DMS 273 (cell line): ENCODE measurements around the gene CXCL9.
"Not testable (repeated sequence)": the region's sequence is repeated elsewhere in the genome, so short reads cannot be mapped to it uniquely, and the experiment has no call there.

Source experiments
- DNase-seq: peaks from one replicate; lab custom pipeline; 2025; ENCODE audit not compliant: unreplicated experiment; lab: John Stamatoyannopoulos, UW

Gene CXCL9

DNA sequence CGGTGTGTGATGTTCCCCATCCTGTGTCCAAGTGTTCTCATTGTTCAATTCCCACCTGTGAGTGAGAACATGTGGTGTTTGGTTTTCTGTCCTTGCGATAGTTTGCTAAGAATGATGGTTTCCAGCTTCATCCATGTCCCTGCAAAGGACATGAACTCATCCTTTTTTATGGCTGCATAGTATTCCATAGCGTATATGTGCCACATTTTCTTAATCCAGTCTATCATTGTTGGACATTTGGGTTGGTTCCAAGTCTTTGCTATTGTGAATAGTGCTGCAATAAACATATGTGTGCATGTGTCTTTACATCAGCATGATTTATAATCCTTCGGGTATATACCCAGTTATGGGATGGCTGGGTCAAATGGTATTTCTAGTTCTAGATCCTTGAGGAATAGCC, 45.2 kb downstream of the CXCL9 start:
- DNase-seq, result not testable (repeated sequence)

GRCh38 chr4:75958546-75958945, 48.8 kb downstream of the CXCL9 start:
- DNase-seq, result not testable (repeated sequence)

- not testable (repeated sequence) for DNase-seq
Measured at GRCh38 chr4:75954811-75955210, 52.5 kb downstream of the CXCL9 start.

- no peak for DNase-seq
Measured at GRCh38 chr4:75953509-75953908, 53.8 kb downstream of the CXCL9 start.
